Measurements from ENCODE around the gene NPR2.
A peak's percentile ranks its signal among the peaks of the same experiment; 100 is the strongest.

NPR2 gene

GRCh38 chr9:35841645-35841900 is 50.2 kb downstream of the NPR2 start:
- DNase-seq (ENCODE audit: low read depth in 2 of 2): no peak
- no peak for TF ChIP-seq CTCF (IDR thresholded peaks at IDR 0.05; ENCODE audit: low read depth, low read length)
- no peak overlapping the region for H3K4me3 ChIP-seq (replicated peaks in 1 of 2; ENCODE audit: low read depth in 2 of 2, low read length in 2 of 2)

- peak in 1 of 2 donors; percentile 56 for DNase-seq (ENCODE audit: low read depth in 2 of 2)
- no peak for TF ChIP-seq CTCF (IDR thresholded peaks at IDR 0.05; ENCODE audit: low read depth, low read length)
- no peak overlapping the region for H3K4me3 ChIP-seq (replicated peaks in 1 of 2; ENCODE audit: low read depth in 2 of 2, low read length in 2 of 2)
Observed at GRCh38 chr9:35842020-35842745, 50.8 kb downstream of the NPR2 start.

GRCh38 chr9:35842795-35843194 is 51.4 kb downstream of the NPR2 start:
- no peak overlapping the region for H3K4me3 ChIP-seq (replicated peaks in 1 of 2; ENCODE audit: low read depth in 2 of 2, low read length in 2 of 2)
- no peak for TF ChIP-seq CTCF (IDR thresholded peaks at IDR 0.05; ENCODE audit: low read depth, low read length)
- no peak for DNase-seq (ENCODE audit: low read depth in 2 of 2)

- no peak overlapping the region for H3K4me3 ChIP-seq (replicated peaks in 1 of 2; ENCODE audit: low read depth in 2 of 2, low read length in 2 of 2)
- no peak for TF ChIP-seq CTCF (IDR thresholded peaks at IDR 0.05; ENCODE audit: low read depth, low read length)
- peak; percentile 94 to 95 for DNase-seq (ENCODE audit: low read depth in 2 of 2)
Observed at GRCh38 chr9:35844628-35845270, 53.4 kb downstream of the NPR2 start.

- TF ChIP-seq CTCF (IDR thresholded peaks at IDR 0.05; ENCODE audit: low read depth, low read length): no peak
- no peak overlapping the region for H3K4me3 ChIP-seq (replicated peaks in 1 of 2; ENCODE audit: low read depth in 2 of 2, low read length in 2 of 2)
- DNase-seq (ENCODE audit: low read depth in 2 of 2): no peak
Observed at GRCh38 chr9:35845824-35846771, 54.7 kb downstream of the NPR2 start.

GRCh38 chr9:35847792-35848572 is 56.6 kb downstream of the NPR2 start:
- peak; percentile 47 to 93 for DNase-seq (ENCODE audit: low read depth in 2 of 2)
- TF ChIP-seq CTCF (IDR thresholded peaks at IDR 0.05; ENCODE audit: low read depth, low read length): no peak
- H3K4me3 ChIP-seq (replicated peaks in 1 of 2; ENCODE audit: low read depth in 2 of 2, low read length in 2 of 2): no peak overlapping the region

Data from cardiac fibroblast (primary cell).